Endothelial cell of umbilical vein (primary cell): ENCODE results near the gene VPS52. TPM values are rescaled to one million over a fixed set of nuclear protein-coding genes. Genes with fewer than 3 reads are reported as not detected.
A peak's percentile ranks its signal among the peaks of the same experiment; 100 is the strongest.

Experiments
- BruUV-seq: library from RNA; stranded (reverse); fragments of 400-500 nt; replicated peaks from 2 replicates; lab custom pipeline; 2021; lab: Mats Ljungman, UMichigan
- CTCF ChIA-PET: fragments of 300-600, 350-600 bp; sonication (Branson Sonifier 250); formaldehyde crosslinking; loops from one replicate; lab custom pipeline; 2021; ENCODE audit warnings: antibody characterized with exemption, inconsistent platforms; lab: Charles Lee
- POLR2A ChIA-PET: fragments of 300-600, 350-600 bp; sonication (Branson Sonifier 250); formaldehyde crosslinking; loops from one replicate; lab custom pipeline; 2021; ENCODE audit warnings: antibody characterized with exemption, inconsistent platforms; lab: Charles Lee
- DNase-seq: peaks from one replicate; pipeline ENCODE4 v3.0.0-alpha.2; 2011; ENCODE audit warnings: low read depth, low spot score
- FAIRE-seq: peaks from 2 replicates; lab custom pipeline; 2011; peaks lifted over from hg19 to GRCh38; lab: Jason Lieb, UNC
- H2AFZ ChIP-seq: 2 replicates; pipeline ENCODE4 v1.6.0; 2012; ENCODE audit warnings: low read depth, low read length, control low read depth, inconsistent platforms
- H3K27ac ChIP-seq: 2 replicates; pipeline ENCODE4 v1.5.1; 2011; ENCODE audit warnings: low read depth, mild to moderate bottlenecking, control low read depth, low read length, moderate library complexity; ENCODE audit not compliant: insufficient read depth
- H3K27me3 ChIP-seq, 2 experiments: 2 replicates each; pipeline versions ENCODE4 v1.6.0 to v1.6.1; 2011; ENCODE audit warnings: low read length in 2 of 2, mixed read lengths in 1 of 2; ENCODE audit not compliant: control insufficient read depth in 2 of 2, insufficient read depth in 2 of 2
- H3K36me3 ChIP-seq, 2 experiments: 2 replicates in 1 of 2; 3 replicates in 1 of 2; pipeline ENCODE4 v1.5.1; 2011; ENCODE audit warnings: low read length in 2 of 2, mild to moderate bottlenecking in 1 of 2, moderate library complexity in 1 of 2; ENCODE audit not compliant: control insufficient read depth in 2 of 2, insufficient read depth in 2 of 2; ENCODE audit errors: extremely low read depth in 1 of 2
- H3K4me1 ChIP-seq: 3 replicates; pipeline ENCODE4 v1.5.1; 2011; ENCODE audit warnings: mild to moderate bottlenecking, low read length; ENCODE audit not compliant: control insufficient read depth, insufficient read depth; ENCODE audit errors: extremely low read depth
- H3K4me2 ChIP-seq: 2 replicates; pipeline ENCODE4 v1.6.1; 2011; ENCODE audit warnings: low read length, control low read depth, mixed read lengths; ENCODE audit not compliant: insufficient read depth
- H3K4me3 ChIP-seq, 3 experiments: fragments of 200-600 bp in 1 of 3; sonication (generic), shearing (Covaris generic) in 1 of 3; replicated peaks in 1 of 3; 2 replicates each; pipeline ENCODE4 v1.5.1; 2011 to 2016; ENCODE audit warnings: control low read depth in 3 of 3, low read length in 3 of 3, mild to moderate bottlenecking in 2 of 3, inconsistent platforms in 1 of 3, low read depth in 1 of 3, moderate library complexity in 1 of 3; ENCODE audit not compliant: insufficient read depth in 1 of 3
- H3K79me2 ChIP-seq: 2 replicates; pipeline ENCODE4 v1.6.0; 2012; ENCODE audit warnings: low read length, inconsistent platforms; ENCODE audit not compliant: control insufficient read depth, insufficient read depth
- H3K9ac ChIP-seq: replicated peaks from 2 replicates; pipeline ENCODE3; 2011; ENCODE audit warnings: low read length, control low read depth; ENCODE audit not compliant: insufficient read depth; ENCODE audit errors: extremely low read depth
- H3K9me1 ChIP-seq: replicated peaks from 3 replicates; pipeline ENCODE4 v1.6.0; 2011; ENCODE audit warnings: mild to moderate bottlenecking, low read length; ENCODE audit not compliant: control insufficient read depth, insufficient read depth; ENCODE audit errors: extremely low read depth
- H3K9me3 ChIP-seq: replicated peaks from 2 replicates; pipeline ENCODE4 v1.5.1; 2012; ENCODE audit warnings: low read length, inconsistent platforms; ENCODE audit not compliant: control insufficient read depth, insufficient read depth
- H4K20me1 ChIP-seq: replicated peaks from 2 replicates; pipeline ENCODE3; 2011; ENCODE audit warnings: mild to moderate bottlenecking, low read length; ENCODE audit not compliant: control insufficient read depth, insufficient read depth; ENCODE audit errors: extremely low read depth
- EZH2 ChIP-seq: IDR thresholded peaks from 2 replicates; pipeline ENCODE4 v1.6.1; 2012; ENCODE audit warnings: borderline replicate concordance, low read depth, mild to moderate bottlenecking, moderate library complexity, low read length, inconsistent platforms; ENCODE audit not compliant: severe bottlenecking
- JUN ChIP-seq: IDR thresholded peaks from 2 replicates; pipeline ENCODE4 v1.6.1; 2011; ENCODE audit warnings: borderline replicate concordance, low read depth; ENCODE audit not compliant: insufficient read length, insufficient read depth
- MYC ChIP-seq: IDR thresholded peaks from one replicate; pipeline ENCODE4 v1.6.1; 2011; ENCODE audit warnings: mild to moderate bottlenecking, low read depth, low read length
- POLR2A ChIP-seq: IDR thresholded peaks from 2 replicates; pipeline ENCODE4 v1.6.1; 2012; ENCODE audit warnings: low read depth, mild to moderate bottlenecking, control low read depth, low read length
- POLR2AphosphoS5 ChIP-seq: IDR thresholded peaks from 2 replicates; pipeline ENCODE4 v1.6.1; 2012; ENCODE audit warnings: low read depth, mild to moderate bottlenecking, control low read depth, low read length, moderate library complexity; ENCODE audit not compliant: insufficient read depth
- dilution Hi-C: fragments of 300-500 bp; cut with MboI; formaldehyde crosslinking; loops from one replicate; pipeline ENCODE4 v1.15.0; 2019; ENCODE audit warnings: low sequenced_read_pairs; ENCODE audit not compliant: extremely low pct_ligation_motif_present
- intact Hi-C: fragments of 100-400 bp; cut with micrococcal nuclease; formaldehyde crosslinking; loops from one replicate; pipeline ENCODE4 v1.10.0; 2022
- polyA plus RNA-seq, 4 experiments: library from polyadenylated mRNA; depleted of rRNA in 3 of 4; stranded (reverse) in 3 of 4; unstranded in 1 of 4; fragments of >200 nt; gene quantifications; 2 replicates each; pipeline versions ENCODE4 v1.2.1 to v1.2.3, GENCODE V29; 2011 to 2012; ENCODE audit warnings: missing spikeins in 1 of 4
- total RNA-seq: library from RNA; stranded (reverse); gene quantifications from 2 replicates; pipeline ENCODE4 v1.2.3, GENCODE V29; 2021
- TF ChIP-seq, protein P1 (sequence below): IDR thresholded peaks from 2 replicates; pipeline ENCODE4 v1.6.1; 2011; ENCODE audit not compliant: insufficient read depth, insufficient read length

VPS52 gene
- total and polyA plus RNA-seq, 2 donors (not counting 3 experiments of a cell fraction or from before 2014, with no cell fraction given) = 49.2 to 112 TPM

- DNase-seq (peak; percentile 79), FAIRE-seq (peak; percentile 60)
- H3K9me3 ChIP-seq = no peaks in the 10 kb centered on the region
- peak within 1 kb of the TSS; percentile 97 for H3K9ac ChIP-seq
- peaks cover 28% of the 10 kb centered on the region for H3K4me1 ChIP-seq
- peak within 1 kb of the TSS; percentile 79 for H2AFZ ChIP-seq
- H3K36me3 ChIP-seq = peaks cover 3 to 7% of the 10 kb centered on the region in 2 experiments
- intact Hi-C loops = loop anchor here (1.0 kb wide), 1 partner anchor 40 kb away; no protein-coding TSS in a partner anchor
- no peak for TF ChIP-seq JUN
- no peak for TF ChIP-seq MYC
- TF ChIP-seq, protein P1, sequence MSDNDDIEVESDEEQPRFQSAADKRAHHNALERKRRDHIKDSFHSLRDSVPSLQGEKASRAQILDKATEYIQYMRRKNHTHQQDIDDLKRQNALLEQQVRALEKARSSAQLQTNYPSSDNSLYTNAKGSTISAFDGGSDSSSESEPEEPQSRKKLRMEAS = no peak
- TF ChIP-seq POLR2AphosphoS5 = peak; percentile 85
- peak; percentile 93 for TF ChIP-seq POLR2A
- no peak for TF ChIP-seq EZH2
- H3K4me2 ChIP-seq = peak within 1 kb of the TSS; percentile 93
- POLR2A ChIA-PET = interaction anchor here (0.6 to 1.2 kb wide), 4 partner anchors 11 to 237 kb away, joined by 3 to 4 read pairs (median 4); partner anchors contain the start of genes RPS18 and VPS52
- H3K27me3 ChIP-seq = peaks cover 2 to 5% of the 10 kb centered on the region in 2 experiments
- H3K79me2 ChIP-seq = peaks cover 2% of the 10 kb centered on the region
- H4K20me1 ChIP-seq = no peaks in the 10 kb centered on the region
- no peaks in the 10 kb centered on the region for H3K9me1 ChIP-seq
- H3K4me3 ChIP-seq = peak within 1 kb of the TSS; percentile 83 to 85 (median 85)
- H3K27ac ChIP-seq = peak within 1 kb of the TSS; percentile 95
- CTCF ChIA-PET = interaction anchor here (0.7 to 2.7 kb wide), 4 partner anchors 11 to 224 kb away, joined by 3 to 29 read pairs (median 6); no protein-coding TSS in a partner anchor
- TSS peak; percentile 100 for BruUV-seq
- dilution Hi-C loops = no loop called here
Measured at GRCh38 chr6:33208091-33208967, 63.3 kb downstream of the VPS52 start, which contains the start of gene RING1. RING1 (plus strand) TSS chr6:33208500; CDS start chr6:33208823, 323 bp downstream.
